Hematopoietic multipotent progenitor cell treated with erythropoietin and hydrocortisone succinate and interleukin-3 and kit ligand, for 17 days (in vitro differentiated cells): ENCODE results near the gene DMRTA2.

ENCODE experiments used
- DNase-seq: peaks from one replicate; pipeline ENCODE4 v3.0.0-alpha.2; 2015; ENCODE audit warnings: low spot score

DMRTA2 gene

GRCh38 chr1:50373532-50373931, 49.7 kb downstream of the DMRTA2 start:
- DNase-seq: no peak

GRCh38 chr1:50371749-50372148, 51.5 kb downstream of the DMRTA2 start:
- DNase-seq: no peak

GRCh38 chr1:50369830-50370229, 53.4 kb downstream of the DMRTA2 start:
- no peak for DNase-seq

- DNase-seq: no peak
Measured at GRCh38 chr1:50369008-50369634, 54.1 kb downstream of the DMRTA2 start.

GRCh38 chr1:50368179-50369007, 54.9 kb downstream of the DMRTA2 start:
- DNase-seq: peak; percentile 25
